Measurements from ENCODE around the gene S100A11. TPM values are rescaled to one million over a fixed set of nuclear protein-coding genes. Genes with fewer than 3 reads are reported as not detected.
A peak's percentile ranks its signal among the peaks of the same experiment; 100 is the strongest.

Gene S100A11
- total RNA-seq, 3 donors from 2014 or later (not counting 1 experiment from before 2014, with no cell fraction given): 70.5 to 114 (median 88.9) TPM

DNA sequence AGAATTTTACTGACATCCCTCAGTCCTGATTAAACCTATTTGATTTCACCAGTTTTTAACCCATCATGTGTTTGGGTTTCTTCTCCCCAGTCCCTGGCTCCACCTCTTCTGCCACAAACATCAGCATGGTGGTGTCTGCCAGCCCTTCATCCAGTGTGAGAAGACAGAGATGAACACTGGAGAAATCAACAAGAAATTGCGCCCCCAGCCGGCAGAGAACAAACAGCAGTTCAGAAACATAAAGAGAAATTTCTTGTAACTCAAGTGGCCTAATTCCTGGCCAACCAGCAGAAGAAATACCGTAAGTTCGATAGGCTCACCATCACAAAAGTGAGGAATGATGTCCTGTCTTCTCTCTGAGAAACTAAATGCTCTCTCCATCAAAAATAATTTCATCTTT, 18.3 kb downstream of the S100A11 start:
- Mint-ChIP-seq H3K27me3 (ENCODE audit: low read depth in 2 of 2) (peaks cover 7 to 13% of the 10 kb centered on the region in 2 donors), H3K4me3 (no peak overlapping the region), H3K4me1 (peaks cover 0 to 4% of the 10 kb centered on the region in 2 donors), H3K9me3 (no peaks in the 10 kb centered on the region), H3K27ac (no peak overlapping the region), H3K36me3 (no peaks in the 10 kb centered on the region)
- intact Hi-C loops (cut with micrococcal nuclease): no loop called here
- Histone ChIP-seq H3K4me1 (ENCODE audit: control insufficient read depth, insufficient read depth, low read length) (no peaks in the 10 kb centered on the region), H3K36me3 (ENCODE audit: control insufficient read depth, insufficient read depth, low read length) (no peaks in the 10 kb centered on the region), H3K4me3 (ENCODE audit: low read length) (no peak overlapping the region), H3K27ac (ENCODE audit: low read length) (no peak overlapping the region), H3K27me3 (ENCODE audit: control insufficient read depth, insufficient read depth, low read length) (no peaks in the 10 kb centered on the region), H3K9me3 (ENCODE audit: control insufficient read depth, insufficient read depth, low read length) (no peaks in the 10 kb centered on the region)
- DNase-seq (peak in 1 of 2 donors; percentile 30), ATAC-seq (no peak)
- TF ChIP-seq, protein P1, sequence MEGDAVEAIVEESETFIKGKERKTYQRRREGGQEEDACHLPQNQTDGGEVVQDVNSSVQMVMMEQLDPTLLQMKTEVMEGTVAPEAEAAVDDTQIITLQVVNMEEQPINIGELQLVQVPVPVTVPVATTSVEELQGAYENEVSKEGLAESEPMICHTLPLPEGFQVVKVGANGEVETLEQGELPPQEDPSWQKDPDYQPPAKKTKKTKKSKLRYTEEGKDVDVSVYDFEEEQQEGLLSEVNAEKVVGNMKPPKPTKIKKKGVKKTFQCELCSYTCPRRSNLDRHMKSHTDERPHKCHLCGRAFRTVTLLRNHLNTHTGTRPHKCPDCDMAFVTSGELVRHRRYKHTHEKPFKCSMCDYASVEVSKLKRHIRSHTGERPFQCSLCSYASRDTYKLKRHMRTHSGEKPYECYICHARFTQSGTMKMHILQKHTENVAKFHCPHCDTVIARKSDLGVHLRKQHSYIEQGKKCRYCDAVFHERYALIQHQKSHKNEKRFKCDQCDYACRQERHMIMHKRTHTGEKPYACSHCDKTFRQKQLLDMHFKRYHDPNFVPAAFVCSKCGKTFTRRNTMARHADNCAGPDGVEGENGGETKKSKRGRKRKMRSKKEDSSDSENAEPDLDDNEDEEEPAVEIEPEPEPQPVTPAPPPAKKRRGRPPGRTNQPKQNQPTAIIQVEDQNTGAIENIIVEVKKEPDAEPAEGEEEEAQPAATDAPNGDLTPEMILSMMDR (IDR thresholded peaks at IDR 0.05): no peak
- WGBS (ENCODE audit: insufficient coverage): 63% methylated on average over 4 of the region's 4 CpGs

DNA sequence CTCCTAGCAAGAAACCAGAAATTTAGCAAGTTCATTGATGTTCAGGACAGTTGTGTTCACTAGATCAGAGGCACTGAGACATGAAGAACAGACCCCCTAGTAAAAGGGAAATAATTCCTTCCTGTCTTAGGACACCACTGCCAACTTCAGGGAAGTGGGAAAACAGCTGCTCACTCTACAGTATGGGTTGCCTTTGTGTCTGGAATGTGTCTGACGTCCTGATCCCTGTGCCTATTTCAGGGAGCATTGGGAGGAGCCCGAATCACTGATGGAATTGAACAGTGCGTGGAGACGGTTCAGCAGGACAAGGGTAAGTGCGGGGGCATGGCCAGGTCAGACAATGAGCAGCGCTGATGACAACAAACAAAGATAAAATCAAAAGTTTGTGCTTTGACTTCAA, 21.0 kb downstream of the S100A11 start:
- no peak for DNase-seq
- Histone ChIP-seq H3K36me3 (ENCODE audit: control insufficient read depth, insufficient read depth, low read length) (no peaks in the 10 kb centered on the region), H3K27ac (ENCODE audit: low read length) (no peak overlapping the region), H3K4me1 (ENCODE audit: control insufficient read depth, insufficient read depth, low read length) (no peaks in the 10 kb centered on the region), H3K27me3 (ENCODE audit: control insufficient read depth, insufficient read depth, low read length) (no peaks in the 10 kb centered on the region), H3K9me3 (ENCODE audit: control insufficient read depth, insufficient read depth, low read length) (no peaks in the 10 kb centered on the region), H3K4me3 (ENCODE audit: low read length) (no peak overlapping the region)
- TF ChIP-seq, protein P1 (IDR thresholded peaks at IDR 0.05): no peak
- Mint-ChIP-seq H3K36me3 (no peaks in the 10 kb centered on the region), H3K4me1 (peaks cover 0 to 5% of the 10 kb centered on the region in 2 donors), H3K27me3 (ENCODE audit: low read depth in 2 of 2) (peaks cover 7 to 14% of the 10 kb centered on the region in 2 donors), H3K9me3 (no peaks in the 10 kb centered on the region), H3K27ac (no peak overlapping the region), H3K4me3 (no peak overlapping the region)
- intact Hi-C loops (cut with micrococcal nuclease): no loop called here
- no peak for ATAC-seq
- WGBS (ENCODE audit: insufficient coverage): 87% methylated on average over 6 of the region's 6 CpGs

DNA sequence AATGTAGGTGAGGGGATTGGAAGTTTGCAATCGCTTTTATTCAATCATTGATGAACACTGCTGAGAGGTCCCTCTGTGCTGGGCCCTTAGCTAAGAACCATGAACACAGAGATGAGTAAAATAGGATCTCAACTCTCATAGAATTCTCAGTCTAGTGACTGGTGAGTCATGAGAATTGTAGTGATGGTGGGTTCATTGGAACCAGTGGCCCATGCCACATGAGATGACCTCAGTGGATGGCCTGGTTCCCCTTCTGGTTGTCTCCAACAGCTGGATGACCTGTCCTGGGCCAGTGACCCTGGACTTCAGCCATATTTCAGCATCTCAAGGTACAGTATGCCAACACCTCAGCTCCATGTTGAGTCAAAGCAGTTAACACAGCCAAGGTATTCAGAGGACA, 21.9 kb downstream of the S100A11 start:
- H3K27me3 ChIP-seq (ENCODE audit: control insufficient read depth, insufficient read depth, low read length): no peaks in the 10 kb centered on the region
- ATAC-seq (no peak), DNase-seq (no peak)
- H3K4me3 Mint-ChIP-seq: no peak overlapping the region
- no peaks in the 10 kb centered on the region for H3K4me1 ChIP-seq (ENCODE audit: control insufficient read depth, insufficient read depth, low read length)
- peaks cover 0 to 5% of the 10 kb centered on the region in 2 donors for H3K4me1 Mint-ChIP-seq
- no peaks in the 10 kb centered on the region for H3K36me3 Mint-ChIP-seq
- TF ChIP-seq, protein P1 (IDR thresholded peaks at IDR 0.05): no peak
- intact Hi-C loops (cut with micrococcal nuclease): no loop called here
- peaks cover 7 to 12% of the 10 kb centered on the region in 2 donors for H3K27me3 Mint-ChIP-seq (ENCODE audit: low read depth in 2 of 2)
- no peaks in the 10 kb centered on the region for H3K9me3 ChIP-seq (ENCODE audit: control insufficient read depth, insufficient read depth, low read length)
- no peak overlapping the region for H3K27ac Mint-ChIP-seq
- no peaks in the 10 kb centered on the region for H3K36me3 ChIP-seq (ENCODE audit: control insufficient read depth, insufficient read depth, low read length)
- H3K27ac ChIP-seq (ENCODE audit: low read length): no peak overlapping the region
- no peaks in the 10 kb centered on the region for H3K9me3 Mint-ChIP-seq
- no peak overlapping the region for H3K4me3 ChIP-seq (ENCODE audit: low read length)
- WGBS (ENCODE audit: insufficient coverage): 100% methylated on average over 1 of the region's 1 CpG

DNA sequence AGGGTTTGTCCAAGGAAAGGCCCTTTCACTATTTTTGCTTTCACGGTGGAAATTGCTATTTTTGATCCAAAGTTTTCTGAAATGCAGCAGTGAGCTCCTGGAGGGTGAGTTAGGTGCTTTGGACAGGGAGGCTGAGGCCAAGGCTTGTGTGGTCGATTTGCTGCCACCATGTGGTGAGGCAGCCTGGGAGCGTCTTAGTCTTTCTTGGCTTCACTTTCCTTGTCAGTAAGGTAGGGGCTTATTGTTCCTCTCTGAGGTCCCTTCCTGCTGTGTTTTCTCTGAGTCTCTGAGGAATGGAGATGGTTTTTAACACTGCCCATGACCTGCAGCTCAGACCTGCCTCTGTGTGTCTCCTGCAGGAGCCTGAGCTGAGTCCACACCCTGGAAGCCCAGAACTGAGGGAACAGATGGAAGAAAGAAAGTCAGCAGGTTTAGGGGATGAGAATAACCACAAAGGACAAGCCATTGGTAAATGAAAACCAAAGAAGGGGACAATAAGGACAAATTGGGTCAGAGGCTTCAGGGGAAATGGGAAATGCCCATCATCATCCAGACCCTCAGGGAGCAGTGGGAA, 23.1 kb downstream of the S100A11 start:
- TF ChIP-seq, protein P1 (IDR thresholded peaks at IDR 0.05): peak; percentile 35
- ATAC-seq: peak in 1 of 3 donors; percentile 38
- Histone ChIP-seq H3K4me3 (ENCODE audit: low read length) (no peak overlapping the region), H3K27ac (ENCODE audit: low read length) (no peak overlapping the region), H3K36me3 (ENCODE audit: control insufficient read depth, insufficient read depth, low read length) (no peaks in the 10 kb centered on the region), H3K4me1 (ENCODE audit: control insufficient read depth, insufficient read depth, low read length) (no peaks in the 10 kb centered on the region), H3K9me3 (ENCODE audit: control insufficient read depth, insufficient read depth, low read length) (no peaks in the 10 kb centered on the region), H3K27me3 (ENCODE audit: control insufficient read depth, insufficient read depth, low read length) (peaks cover 2% of the 10 kb centered on the region)
- Mint-ChIP-seq H3K27ac (no peak overlapping the region), H3K27me3 (ENCODE audit: low read depth in 2 of 2) (peaks cover 9 to 12% of the 10 kb centered on the region in 2 donors), H3K4me1 (peaks cover 0 to 5% of the 10 kb centered on the region in 2 donors), H3K36me3 (no peaks in the 10 kb centered on the region), H3K4me3 (no peak overlapping the region), H3K9me3 (no peaks in the 10 kb centered on the region)
- 10% methylated on average over 3 of the region's 3 CpGs for WGBS (ENCODE audit: insufficient coverage)
- DNase-seq: peak in 1 of 2 donors; percentile 65
- intact Hi-C loops (cut with micrococcal nuclease): no loop called here
